ENCODE data around the gene SNX2.
"Not testable (repeated sequence)": the region's sequence is repeated elsewhere in the genome, so short reads cannot be mapped to it uniquely, and the experiment has no call there.

The SNX2 gene, protein sequence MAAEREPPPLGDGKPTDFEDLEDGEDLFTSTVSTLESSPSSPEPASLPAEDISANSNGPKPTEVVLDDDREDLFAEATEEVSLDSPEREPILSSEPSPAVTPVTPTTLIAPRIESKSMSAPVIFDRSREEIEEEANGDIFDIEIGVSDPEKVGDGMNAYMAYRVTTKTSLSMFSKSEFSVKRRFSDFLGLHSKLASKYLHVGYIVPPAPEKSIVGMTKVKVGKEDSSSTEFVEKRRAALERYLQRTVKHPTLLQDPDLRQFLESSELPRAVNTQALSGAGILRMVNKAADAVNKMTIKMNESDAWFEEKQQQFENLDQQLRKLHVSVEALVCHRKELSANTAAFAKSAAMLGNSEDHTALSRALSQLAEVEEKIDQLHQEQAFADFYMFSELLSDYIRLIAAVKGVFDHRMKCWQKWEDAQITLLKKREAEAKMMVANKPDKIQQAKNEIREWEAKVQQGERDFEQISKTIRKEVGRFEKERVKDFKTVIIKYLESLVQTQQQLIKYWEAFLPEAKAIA

GRCh38 chr5:122774861-122775549, at the start of gene SNX2:
Gene SNX2, plus strand, starts transcription at chr5:122775080. Its CDS starts 24 bp downstream, at chr5:122775104.
- DNase-seq, result peak; percentile 90 to 93

GRCh38 chr5:122727112-122727541, 47.8 kb upstream of the SNX2 start:
- no peak for DNase-seq

GRCh38 chr5:122730037-122730436, 44.8 kb upstream of the SNX2 start:
- no peak for DNase-seq

DNA sequence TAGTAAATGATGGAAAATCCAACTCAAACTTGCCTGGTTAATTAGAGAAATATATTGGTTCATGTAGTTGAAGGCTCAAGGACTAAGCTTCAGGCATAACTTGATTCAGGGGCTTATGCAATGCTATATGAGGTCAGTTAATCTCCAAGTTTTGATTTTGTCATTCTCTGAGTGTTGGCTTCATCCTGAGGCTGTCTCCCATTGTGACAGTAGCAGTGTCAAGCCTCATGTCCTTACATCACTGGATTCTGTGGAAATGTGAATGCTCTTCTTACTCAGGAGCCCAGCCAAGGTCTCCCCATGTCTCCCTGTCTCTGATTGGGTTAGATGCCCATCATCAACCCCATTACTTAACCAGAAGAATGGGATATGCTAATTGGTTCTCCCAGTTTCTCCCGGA, 44.4 kb upstream of the SNX2 start:
- DNase-seq, result no peak

- DNase-seq, result no peak
Observed at GRCh38 chr5:122736086-122736845, 38.6 kb upstream of the SNX2 start.

DNA sequence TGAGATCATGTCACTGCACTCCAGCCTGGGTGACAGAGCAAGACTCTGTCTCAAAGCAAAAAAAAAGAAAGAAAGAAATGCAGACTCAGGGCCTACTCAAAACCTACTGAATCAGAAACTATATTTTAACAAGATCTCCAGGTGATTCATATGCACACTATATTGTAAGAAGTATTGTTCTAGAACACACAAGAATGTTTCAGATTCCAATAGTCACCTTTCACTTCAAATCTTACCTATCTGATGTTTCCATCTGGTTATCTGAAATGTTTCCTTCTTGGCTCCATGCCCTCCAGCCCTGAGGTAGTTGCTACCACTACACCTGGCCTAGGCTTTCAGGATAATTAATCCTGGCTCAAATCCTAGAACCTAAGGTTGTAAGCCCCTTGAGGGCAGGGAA, 36.8 kb upstream of the SNX2 start:
- DNase-seq, result no peak

DNA sequence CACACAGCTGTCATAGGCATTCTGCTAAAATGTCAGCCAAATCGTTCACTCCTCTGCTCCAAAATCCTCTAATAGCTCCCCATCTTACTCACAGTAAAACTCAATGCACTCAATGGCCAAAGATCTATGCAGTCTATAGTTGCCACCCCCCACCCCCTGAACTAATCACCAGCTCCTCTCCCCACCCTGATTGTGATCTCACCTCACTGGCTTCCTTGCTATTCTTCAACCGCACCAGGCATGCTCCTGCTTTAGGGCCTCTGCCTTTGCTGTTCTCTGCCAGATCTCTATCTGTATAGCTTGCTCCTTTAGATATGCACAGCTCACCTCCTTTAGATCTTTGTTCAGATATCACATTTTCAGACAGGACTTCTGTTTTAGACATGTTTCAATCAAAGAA, 33.2 kb upstream of the SNX2 start:
- no peak for DNase-seq

DNA sequence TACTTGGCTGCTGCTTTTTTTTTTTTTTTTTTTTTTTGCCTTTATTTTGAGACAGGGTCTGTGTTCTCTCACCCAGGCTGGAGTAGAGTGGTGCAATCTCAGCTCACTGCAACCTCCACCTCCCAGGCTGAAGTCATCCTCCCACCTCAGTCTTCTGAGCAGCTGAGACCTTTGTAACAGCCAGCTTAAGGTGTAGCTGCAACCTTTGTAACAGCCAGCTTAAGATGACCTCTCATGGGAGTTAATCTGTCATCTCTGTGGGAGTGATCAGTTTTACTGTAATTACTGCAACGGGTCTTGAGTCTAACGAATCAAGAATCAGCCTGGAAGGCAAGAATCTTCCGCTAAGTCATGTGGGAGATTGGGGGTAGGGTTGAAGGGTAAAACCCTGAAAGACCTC, 31.6 kb upstream of the SNX2 start:
- DNase-seq, result no peak

DNA sequence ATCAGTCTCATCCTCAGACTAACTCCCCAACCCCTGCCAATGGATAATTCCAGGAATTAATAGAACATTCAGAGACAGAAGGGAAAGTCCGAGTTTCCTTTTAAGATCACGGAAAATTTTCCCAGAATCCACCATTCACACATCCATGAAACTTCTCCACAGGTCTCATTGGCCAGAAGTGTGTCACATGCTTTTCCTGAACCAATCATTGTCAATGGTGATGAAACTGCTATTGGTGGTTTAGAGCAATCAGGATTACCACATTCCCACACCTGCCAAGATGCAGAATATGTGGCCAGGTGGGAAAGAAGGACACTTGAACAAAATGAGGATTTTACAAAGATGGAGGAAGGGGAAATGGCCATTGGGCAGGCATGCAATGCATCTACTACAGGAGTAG, 29.3 kb upstream of the SNX2 start:
- DNase-seq, result no peak

DNA sequence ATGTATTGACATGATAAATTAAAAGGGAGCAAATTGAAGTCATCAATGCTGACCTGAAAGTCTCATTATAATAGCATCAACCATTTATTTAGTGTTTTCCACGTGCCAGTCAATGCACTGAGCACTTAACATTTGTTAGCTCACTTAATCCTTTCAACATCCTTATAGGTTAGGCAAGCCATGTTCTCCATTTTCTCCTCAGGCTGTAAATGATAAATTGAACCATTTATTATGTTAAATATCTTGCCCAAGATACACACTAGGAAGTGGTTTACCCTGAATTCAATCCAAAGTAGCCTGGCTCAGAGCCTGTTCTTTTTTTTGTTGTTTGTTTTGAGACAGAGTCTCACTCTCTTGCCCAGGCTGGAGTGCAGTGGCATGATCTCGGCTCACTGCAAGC, 25.0 kb upstream of the SNX2 start:
- no peak for DNase-seq

GRCh38 chr5:122751293-122751782, 23.5 kb upstream of the SNX2 start:
- DNase-seq, result no peak

GRCh38 chr5:122753500-122753899, 21.4 kb upstream of the SNX2 start:
- no peak for DNase-seq

DNA sequence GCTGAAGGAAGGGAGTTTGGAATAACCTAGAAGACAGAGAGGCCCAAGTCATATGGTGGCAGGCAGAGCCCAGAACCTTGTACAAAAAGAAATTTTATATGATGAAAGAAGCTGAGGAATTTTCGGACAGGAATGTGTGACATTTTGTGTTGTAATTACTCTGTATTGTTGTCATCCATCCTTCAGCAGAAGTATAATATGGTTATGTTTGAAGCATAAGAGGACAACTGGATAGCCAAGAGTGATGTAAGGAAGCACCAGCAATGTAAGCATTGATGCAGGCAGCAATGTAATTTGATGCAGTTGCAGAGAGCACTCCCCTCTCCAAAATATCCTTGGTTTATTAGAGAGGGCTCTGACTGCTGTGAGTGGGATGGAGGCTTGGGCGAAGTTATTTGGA, 19.1 kb upstream of the SNX2 start:
- no peak for DNase-seq

DNA sequence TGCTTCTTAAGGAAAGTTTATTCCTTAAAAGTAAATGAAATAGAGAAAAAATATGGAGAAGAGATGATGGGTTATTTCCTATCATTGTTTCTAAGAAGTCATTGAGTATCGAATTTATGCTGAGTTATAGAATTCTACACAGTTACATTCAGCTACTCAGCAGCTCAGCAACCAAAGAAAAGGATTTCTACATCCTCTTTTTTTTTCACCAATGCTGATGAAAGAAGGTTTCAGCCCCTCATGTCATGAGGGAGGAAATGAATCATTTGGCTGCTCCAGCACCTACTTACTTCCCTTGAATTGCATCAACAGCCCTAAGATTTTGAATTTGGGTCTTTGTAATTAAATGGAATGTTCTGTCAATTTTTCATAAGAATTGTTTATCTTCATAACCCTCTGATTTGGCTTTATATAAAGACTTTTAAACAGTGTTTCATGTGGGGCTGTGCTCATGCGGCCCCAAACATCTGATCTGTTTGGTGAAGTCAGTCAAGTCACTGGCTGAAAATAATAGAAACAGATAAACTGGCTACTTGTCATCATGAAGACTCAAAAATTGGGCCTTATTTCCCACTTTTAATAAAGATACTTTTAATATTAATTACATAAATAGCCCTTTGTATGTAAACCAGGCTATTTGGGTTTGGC, 18.5 kb upstream of the SNX2 start:
- no peak for DNase-seq

DNA sequence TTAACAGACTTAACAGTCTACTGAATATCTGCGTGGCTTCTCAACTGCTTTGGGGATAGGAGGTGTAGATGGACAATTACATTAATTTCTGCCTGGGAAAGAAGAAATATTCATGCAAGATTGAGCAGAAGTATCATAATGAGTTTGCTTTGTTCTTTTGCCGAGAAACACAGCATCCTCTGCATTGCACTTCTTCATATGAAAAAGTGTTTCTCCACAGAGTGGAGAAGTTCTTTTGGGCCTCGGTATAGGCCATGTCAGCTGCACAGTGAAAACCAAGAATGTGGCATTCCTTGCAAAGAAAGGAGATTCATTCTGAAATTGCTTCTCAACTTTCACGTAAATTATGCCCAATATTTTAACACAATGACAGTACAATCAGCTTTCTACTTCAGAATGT, 17.6 kb upstream of the SNX2 start:
- no peak for DNase-seq

- no peak for DNase-seq
Observed at GRCh38 chr5:122759241-122760070, 15.4 kb upstream of the SNX2 start.

- DNase-seq, result no peak
Observed at GRCh38 chr5:122760236-122760635, 14.6 kb upstream of the SNX2 start.

- no peak for DNase-seq
Observed at GRCh38 chr5:122761115-122761514, 13.8 kb upstream of the SNX2 start.

DNA sequence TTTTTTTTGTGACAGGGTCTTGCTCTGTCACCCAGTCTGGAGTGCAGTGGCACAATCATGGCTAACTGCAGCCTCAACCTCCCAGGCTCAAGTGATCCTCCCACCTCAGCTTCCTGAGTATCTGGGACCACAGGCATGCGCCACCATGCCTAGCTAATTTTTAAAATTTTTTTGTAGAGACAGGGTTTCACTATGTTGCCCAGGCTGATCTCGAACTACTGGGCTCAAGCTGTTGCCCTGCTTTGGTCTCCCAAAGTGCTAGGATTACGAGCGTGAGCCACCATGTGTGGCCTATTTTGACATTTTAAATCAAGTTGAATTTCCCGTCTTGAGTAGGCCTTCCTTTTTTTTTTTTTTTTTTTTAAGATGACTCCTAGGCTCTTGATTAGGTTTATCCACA, 13.0 kb upstream of the SNX2 start:
- not testable (repeated sequence) for DNase-seq

GRCh38 chr5:122766130-122766529, 8.8 kb upstream of the SNX2 start:
- no peak for DNase-seq

DNA sequence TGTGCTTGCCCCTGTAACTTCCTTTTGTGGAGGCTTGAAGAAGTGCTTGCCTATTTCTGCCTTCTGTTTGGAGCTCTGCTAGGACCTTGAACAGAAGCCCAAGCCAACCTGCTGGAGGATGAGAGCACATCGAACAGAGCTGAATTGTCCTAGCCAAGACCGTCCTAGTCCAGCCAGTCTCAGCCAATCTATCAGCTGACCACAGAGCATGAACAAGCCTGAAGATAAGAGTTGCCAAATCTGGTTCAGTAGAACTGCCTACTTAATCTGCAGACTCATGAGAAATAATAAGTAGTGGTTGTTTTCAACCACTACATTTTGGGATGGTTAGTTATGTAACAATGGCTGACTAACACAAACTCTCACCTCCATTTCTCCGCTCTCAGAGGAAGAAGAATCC, 4.4 kb upstream of the SNX2 start:
- no peak for DNase-seq

- DNase-seq, result no peak
Observed at GRCh38 chr5:122772446-122772845, 2.4 kb upstream of the SNX2 start.

Data from stimulated activated CD4-positive, alpha-beta T cell treated with anti-CD3 and anti-CD28 coated beads, Interleukin-2, amount 100 ng/mL, for 24 hours (primary cell).